Endothelial cell of umbilical vein (primary cell): Measurements from ENCODE around the gene RABL6. TPM values are rescaled to one million over a fixed set of nuclear protein-coding genes. Genes with fewer than 3 reads are reported as not detected.
"Not testable (repeated sequence)": the region's sequence is repeated elsewhere in the genome, so short reads cannot be mapped to it uniquely, and the experiment has no call there.

Source experiments
- BruUV-seq: library from RNA; stranded (reverse); fragments of 400-500 nt; replicated peaks from 2 replicates; lab custom pipeline; 2021; lab: Mats Ljungman, UMichigan
- CTCF ChIA-PET: fragments of 300-600, 350-600 bp; sonication (Branson Sonifier 250); formaldehyde crosslinking; loops from one replicate; lab custom pipeline; 2021; ENCODE audit warnings: antibody characterized with exemption, inconsistent platforms; lab: Charles Lee
- POLR2A ChIA-PET: fragments of 300-600, 350-600 bp; sonication (Branson Sonifier 250); formaldehyde crosslinking; loops from one replicate; lab custom pipeline; 2021; ENCODE audit warnings: antibody characterized with exemption, inconsistent platforms; lab: Charles Lee
- DNase-seq: peaks from one replicate; pipeline ENCODE4 v3.0.0-alpha.2; 2011; ENCODE audit warnings: low read depth, low spot score
- FAIRE-seq: peaks from 2 replicates; lab custom pipeline; 2011; peaks lifted over from hg19 to GRCh38; lab: Jason Lieb, UNC
- H2AFZ ChIP-seq: 2 replicates; pipeline ENCODE4 v1.6.0; 2012; ENCODE audit warnings: low read depth, low read length, control low read depth, inconsistent platforms
- H3K27ac ChIP-seq: 2 replicates; pipeline ENCODE4 v1.5.1; 2011; ENCODE audit warnings: low read depth, mild to moderate bottlenecking, control low read depth, low read length, moderate library complexity; ENCODE audit not compliant: insufficient read depth
- H3K27me3 ChIP-seq, 2 experiments: 2 replicates each; pipeline versions ENCODE4 v1.6.0 to v1.6.1; 2011; ENCODE audit warnings: low read length in 2 of 2, mixed read lengths in 1 of 2; ENCODE audit not compliant: control insufficient read depth in 2 of 2, insufficient read depth in 2 of 2
- H3K36me3 ChIP-seq, 2 experiments: 2 replicates in 1 of 2; 3 replicates in 1 of 2; pipeline ENCODE4 v1.5.1; 2011; ENCODE audit warnings: low read length in 2 of 2, mild to moderate bottlenecking in 1 of 2, moderate library complexity in 1 of 2; ENCODE audit not compliant: control insufficient read depth in 2 of 2, insufficient read depth in 2 of 2; ENCODE audit errors: extremely low read depth in 1 of 2
- H3K4me1 ChIP-seq: 3 replicates; pipeline ENCODE4 v1.5.1; 2011; ENCODE audit warnings: mild to moderate bottlenecking, low read length; ENCODE audit not compliant: control insufficient read depth, insufficient read depth; ENCODE audit errors: extremely low read depth
- H3K4me2 ChIP-seq: 2 replicates; pipeline ENCODE4 v1.6.1; 2011; ENCODE audit warnings: low read length, control low read depth, mixed read lengths; ENCODE audit not compliant: insufficient read depth
- H3K4me3 ChIP-seq, 3 experiments: fragments of 200-600 bp in 1 of 3; sonication (generic), shearing (Covaris generic) in 1 of 3; replicated peaks in 1 of 3; 2 replicates each; pipeline ENCODE4 v1.5.1; 2011 to 2016; ENCODE audit warnings: control low read depth in 3 of 3, low read length in 3 of 3, mild to moderate bottlenecking in 2 of 3, inconsistent platforms in 1 of 3, low read depth in 1 of 3, moderate library complexity in 1 of 3; ENCODE audit not compliant: insufficient read depth in 1 of 3
- H3K79me2 ChIP-seq: 2 replicates; pipeline ENCODE4 v1.6.0; 2012; ENCODE audit warnings: low read length, inconsistent platforms; ENCODE audit not compliant: control insufficient read depth, insufficient read depth
- H3K9ac ChIP-seq: replicated peaks from 2 replicates; pipeline ENCODE3; 2011; ENCODE audit warnings: low read length, control low read depth; ENCODE audit not compliant: insufficient read depth; ENCODE audit errors: extremely low read depth
- H3K9me1 ChIP-seq: replicated peaks from 3 replicates; pipeline ENCODE4 v1.6.0; 2011; ENCODE audit warnings: mild to moderate bottlenecking, low read length; ENCODE audit not compliant: control insufficient read depth, insufficient read depth; ENCODE audit errors: extremely low read depth
- H3K9me3 ChIP-seq: replicated peaks from 2 replicates; pipeline ENCODE4 v1.5.1; 2012; ENCODE audit warnings: low read length, inconsistent platforms; ENCODE audit not compliant: control insufficient read depth, insufficient read depth
- H4K20me1 ChIP-seq: replicated peaks from 2 replicates; pipeline ENCODE3; 2011; ENCODE audit warnings: mild to moderate bottlenecking, low read length; ENCODE audit not compliant: control insufficient read depth, insufficient read depth; ENCODE audit errors: extremely low read depth
- GATA2 ChIP-seq: IDR thresholded peaks from 2 replicates; pipeline ENCODE4 v1.7.0; 2011; ENCODE audit warnings: low read depth, mild to moderate bottlenecking, moderate library complexity, mixed read lengths, low read length; ENCODE audit not compliant: insufficient read length, insufficient read depth
- POLR2A ChIP-seq: IDR thresholded peaks from 2 replicates; pipeline ENCODE4 v1.6.1; 2012; ENCODE audit warnings: low read depth, mild to moderate bottlenecking, control low read depth, low read length
- dilution Hi-C: fragments of 300-500 bp; cut with MboI; formaldehyde crosslinking; loops from one replicate; pipeline ENCODE4 v1.15.0; 2019; ENCODE audit warnings: low sequenced_read_pairs; ENCODE audit not compliant: extremely low pct_ligation_motif_present
- intact Hi-C: fragments of 100-400 bp; cut with micrococcal nuclease; formaldehyde crosslinking; loops from one replicate; pipeline ENCODE4 v1.10.0; 2022
- polyA plus RNA-seq, 4 experiments: library from polyadenylated mRNA; depleted of rRNA in 3 of 4; stranded (reverse) in 3 of 4; unstranded in 1 of 4; fragments of >200 nt; gene quantifications; 2 replicates each; pipeline versions ENCODE4 v1.2.1 to v1.2.3, GENCODE V29; 2011 to 2012; ENCODE audit warnings: missing spikeins in 1 of 4
- total RNA-seq: library from RNA; stranded (reverse); gene quantifications from 2 replicates; pipeline ENCODE4 v1.2.3, GENCODE V29; 2021

The RABL6 gene
- total and polyA plus RNA-seq, 2 donors (not counting 3 experiments of a cell fraction or from before 2014, with no cell fraction given), result 60.8 to 112 TPM

GRCh38 chr9:136796238-136796774 lies 11.4 kb upstream of the RABL6 start, which contains the start of gene CCDC183:
Gene CCDC183, plus strand, starts transcription at chr9:136796338. Its CDS starts 60 bp downstream, at chr9:136796398.
- intact Hi-C loops (no loop called here), dilution Hi-C loops (no loop called here)
- no peak within 1 kb of the TSS for H3K9ac ChIP-seq
- H3K4me3 ChIP-seq, result no peak within 1 kb of the TSS
- H3K9me3 ChIP-seq, result no peaks in the 10 kb centered on the region
- no peak within 1 kb of the TSS for H3K4me2 ChIP-seq
- BruUV-seq, result no TSS peak
- TF ChIP-seq POLR2A (no peak), GATA2 (no peak)
- no peaks in the 10 kb centered on the region for H4K20me1 ChIP-seq
- peaks cover 0 to 2% of the 10 kb centered on the region in 2 experiments for H3K36me3 ChIP-seq
- H3K9me1 ChIP-seq, result no peaks in the 10 kb centered on the region
- FAIRE-seq (no peak), DNase-seq (no peak)
- ChIA-PET POLR2A (no interaction called here), CTCF (interaction anchor here (1.3 kb wide), 1 partner anchor 233 kb away, joined by 3 read pairs; no protein-coding TSS in a partner anchor)
- no peak within 1 kb of the TSS for H3K27ac ChIP-seq
- peaks cover 1% of the 10 kb centered on the region for H3K79me2 ChIP-seq
- peaks cover 3% of the 10 kb centered on the region for H3K4me1 ChIP-seq
- H2AFZ ChIP-seq, result no peak within 1 kb of the TSS
- H3K27me3 ChIP-seq, result peaks cover 26 to 27% of the 10 kb centered on the region in 2 experiments

GRCh38 chr9:136796775-136797347 lies 10.9 kb upstream of the RABL6 start:
- CTCF ChIA-PET, result interaction anchor here (1.2 to 1.3 kb wide), 2 partner anchors 45 to 233 kb away, joined by 3 read pairs; partner anchors contain the start of gene AJM1
- not testable (repeated sequence) for BruUV-seq

More at GRCh38 chr9:136796775-136797347, 10.9 kb upstream of the RABL6 start:
- H3K36me3 ChIP-seq, H3K9me1 ChIP-seq, H4K20me1 ChIP-seq, H3K79me2 ChIP-seq, H3K27ac ChIP-seq, H3K4me3 ChIP-seq, FAIRE-seq, DNase-seq, H3K4me1 ChIP-seq, H2AFZ ChIP-seq, dilution Hi-C loops, POLR2A ChIA-PET, H3K9ac ChIP-seq, intact Hi-C loops, H3K4me2 ChIP-seq, H3K9me3 ChIP-seq: not testable (repeated sequence)
- H3K27me3 ChIP-seq, result peaks cover 26 to 27% of the 10 kb centered on the region in 2 experiments
